Stimulated activated naive CD4-positive, alpha-beta T cell treated with Interleukin-2 at 50 U/mL for 16 hours (primary cell): ENCODE data around the gene VTN.

Source experiments
- DNase-seq: peaks from one replicate; lab custom pipeline; 2025; lab: John Stamatoyannopoulos, UW

Gene VTN

GRCh38 chr17:28395426-28395825 is 25.3 kb upstream of the VTN start:
- DNase-seq: no peak

GRCh38 chr17:28394337-28395116 is 24.4 kb upstream of the VTN start:
- DNase-seq: no peak

DNA sequence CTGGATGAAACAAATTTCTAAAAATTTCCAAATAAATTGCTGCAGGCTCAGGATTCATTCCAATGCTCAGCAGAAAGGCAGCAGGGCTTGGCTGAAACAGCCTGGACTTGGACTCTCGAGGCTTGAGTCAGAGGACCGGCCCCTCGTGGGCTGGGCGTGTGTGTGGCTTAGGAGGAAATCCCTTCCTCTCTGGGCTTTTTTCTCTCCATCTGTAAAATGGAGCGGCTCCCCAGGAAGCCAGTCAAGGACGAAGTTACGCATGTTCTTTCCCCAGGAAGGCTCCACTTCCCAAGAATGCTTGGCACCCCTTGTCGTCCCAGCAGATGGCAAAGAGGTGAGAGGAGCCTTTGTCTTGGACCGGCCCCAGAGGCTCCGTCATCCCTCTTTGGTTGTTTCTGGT is 22.4 kb upstream of the VTN start:
- DNase-seq: no peak

- DNase-seq: no peak
These were observed 21.3 kb upstream of the VTN start for GRCh38 chr17:28391401-28391800.

GRCh38 chr17:28390984-28391383 is 20.9 kb upstream of the VTN start:
- DNase-seq: no peak

DNA sequence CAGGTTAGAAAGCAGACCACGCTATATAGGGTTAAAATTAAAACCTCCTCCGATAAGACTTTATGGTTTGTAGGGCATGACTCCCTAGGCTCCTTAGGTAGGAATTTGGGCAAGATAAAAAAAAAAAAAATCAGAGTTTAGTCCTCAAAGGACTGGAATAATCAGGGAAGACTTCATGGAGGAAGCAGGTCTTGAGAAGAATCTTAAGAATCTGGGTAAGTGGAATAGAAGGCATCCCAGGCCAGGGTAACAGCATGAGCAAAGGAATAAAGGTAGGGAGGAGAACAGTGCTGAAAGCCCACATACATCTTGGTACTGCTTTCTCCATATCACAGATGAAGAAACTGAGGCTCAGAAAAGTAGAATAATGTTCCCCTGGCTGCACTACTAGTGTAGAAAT is 20.5 kb upstream of the VTN start:
- no peak for DNase-seq

- DNase-seq: no peak
These were observed 20.0 kb upstream of the VTN start for GRCh38 chr17:28390141-28390540.

DNA sequence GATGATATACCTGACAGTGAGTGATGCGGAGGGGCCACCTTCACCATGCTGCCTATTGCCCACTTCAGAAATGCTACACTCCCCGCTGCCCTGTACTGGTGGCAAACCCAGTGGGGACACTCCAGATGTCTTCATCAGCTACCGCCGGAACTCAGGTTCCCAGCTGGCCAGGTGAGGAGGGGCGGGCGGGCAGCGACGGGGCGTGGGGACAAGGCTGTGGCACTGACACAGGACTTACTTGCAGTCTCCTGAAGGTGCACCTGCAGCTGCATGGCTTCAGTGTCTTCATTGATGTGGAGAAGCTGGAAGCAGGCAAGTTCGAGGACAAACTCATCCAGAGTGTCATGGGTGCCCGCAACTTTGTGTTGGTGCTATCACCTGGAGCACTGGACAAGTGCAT is 18.0 kb upstream of the VTN start:
- DNase-seq: no peak

DNA sequence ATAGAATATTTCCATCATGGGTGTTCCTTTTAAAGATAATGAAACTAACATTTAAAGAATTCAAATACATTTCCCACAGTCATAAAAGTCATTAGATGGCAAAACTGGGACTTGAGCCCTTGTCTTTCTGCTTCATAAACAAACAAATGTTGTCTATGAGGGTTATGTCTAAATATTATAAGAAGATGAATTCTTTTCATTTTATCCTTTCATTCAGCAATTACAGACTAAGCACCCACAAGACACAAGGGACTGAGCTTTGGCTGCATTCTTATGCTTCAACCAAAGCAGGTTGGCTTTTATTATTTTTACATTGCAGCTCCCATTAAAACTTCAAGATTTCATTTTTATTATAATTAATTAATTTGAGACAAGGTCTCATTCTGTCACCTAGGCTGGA is 16.3 kb upstream of the VTN start:
- DNase-seq: no peak

GRCh38 chr17:28385406-28385805 is 15.3 kb upstream of the VTN start:
- DNase-seq: no peak

- no peak for DNase-seq
These were observed 14.9 kb upstream of the VTN start for GRCh38 chr17:28385037-28385400.

- peak; percentile 60 for DNase-seq
These were observed 14.4 kb upstream of the VTN start for GRCh38 chr17:28384281-28385036.

DNA sequence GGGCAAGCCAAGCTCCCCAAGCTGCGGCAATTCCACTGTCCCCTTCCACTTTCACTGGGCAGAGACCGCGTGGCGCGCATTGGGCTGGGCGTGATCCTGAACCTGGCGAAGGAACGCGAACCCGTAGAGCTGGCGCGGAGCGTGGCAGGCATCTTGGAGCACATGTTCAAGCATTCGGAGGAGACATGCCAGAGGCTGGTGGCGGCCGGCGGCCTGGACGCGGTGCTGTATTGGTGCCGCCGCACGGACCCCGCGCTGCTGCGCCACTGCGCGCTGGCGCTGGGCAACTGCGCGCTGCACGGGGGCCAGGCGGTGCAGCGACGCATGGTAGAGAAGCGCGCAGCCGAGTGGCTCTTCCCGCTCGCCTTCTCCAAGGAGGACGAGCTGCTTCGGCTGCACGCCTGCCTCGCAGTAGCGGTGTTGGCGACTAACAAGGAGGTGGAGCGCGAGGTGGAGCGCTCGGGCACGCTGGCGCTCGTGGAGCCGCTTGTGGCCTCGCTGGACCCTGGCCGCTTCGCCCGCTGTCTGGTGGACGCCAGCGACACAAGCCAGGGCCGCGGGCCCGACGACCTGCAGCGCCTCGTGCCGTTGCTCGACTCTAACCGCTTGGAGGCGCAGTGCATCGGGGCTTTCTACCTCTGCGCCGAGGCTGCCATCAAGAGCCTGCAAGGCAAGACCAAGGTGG is 11.2 kb upstream of the VTN start:
- DNase-seq: no peak

DNA sequence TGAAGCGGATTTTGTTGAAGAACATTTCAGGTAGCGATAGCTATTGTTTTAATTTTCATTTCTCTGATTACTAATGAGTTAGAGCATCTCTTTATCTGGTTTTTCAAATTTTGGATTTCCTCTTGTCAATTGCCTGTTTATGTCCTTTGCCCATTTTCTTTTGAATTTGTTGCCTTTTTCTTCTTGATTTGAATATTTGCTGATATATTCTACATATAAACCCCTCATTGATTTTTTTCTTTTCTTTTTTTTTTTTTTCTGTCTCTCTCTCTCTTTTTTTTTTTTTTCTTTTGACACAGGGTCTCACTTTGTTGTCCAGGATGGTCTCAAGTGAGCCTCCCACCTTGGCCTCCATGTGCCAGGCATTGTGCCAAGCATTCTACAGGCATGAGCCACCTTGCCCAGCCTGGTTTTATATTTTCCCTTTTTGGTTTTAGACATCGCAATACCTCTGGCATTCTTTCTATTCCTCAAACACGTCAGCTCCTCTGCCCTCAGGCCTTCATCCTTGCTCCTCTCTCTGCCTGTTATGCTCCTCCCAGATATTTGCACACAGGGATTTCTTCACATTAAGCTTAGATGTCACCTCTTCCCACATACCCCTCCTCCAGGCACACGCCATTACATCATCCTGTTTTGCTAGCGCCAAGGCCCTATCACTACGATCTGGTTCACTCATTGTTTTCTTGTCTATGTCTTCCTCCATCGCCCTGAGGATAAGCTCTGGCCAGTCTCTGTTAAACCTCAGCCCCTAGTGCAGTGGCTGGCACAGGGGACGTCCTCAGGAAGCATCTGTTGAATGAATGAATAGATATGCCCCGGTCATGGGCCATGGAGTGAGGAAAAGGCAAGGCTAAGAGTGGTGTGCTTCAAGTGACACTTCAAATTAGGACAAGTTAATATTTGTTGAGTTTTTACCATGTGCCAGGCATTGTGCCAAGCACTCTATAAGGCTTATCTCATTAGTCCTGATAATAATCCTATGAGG is 10.0 kb upstream of the VTN start:
- no peak for DNase-seq

DNA sequence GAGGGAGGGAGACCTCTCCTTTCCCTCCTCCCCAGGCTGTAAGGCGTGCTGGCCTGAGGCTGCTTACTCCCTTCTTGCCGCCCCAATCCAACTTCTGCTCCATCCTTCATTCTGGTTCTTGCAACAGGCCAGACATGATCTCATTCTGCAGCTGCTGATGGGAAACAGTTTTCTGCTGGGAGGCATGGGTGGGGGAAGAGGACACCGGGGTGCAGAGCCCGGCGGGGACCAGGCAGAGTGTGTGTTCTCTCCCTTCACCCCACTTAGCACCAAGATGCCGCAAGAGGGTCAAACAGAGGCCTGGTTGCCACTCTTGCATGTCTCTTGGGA is 2.8 kb upstream of the VTN start:
- DNase-seq: no peak

DNA sequence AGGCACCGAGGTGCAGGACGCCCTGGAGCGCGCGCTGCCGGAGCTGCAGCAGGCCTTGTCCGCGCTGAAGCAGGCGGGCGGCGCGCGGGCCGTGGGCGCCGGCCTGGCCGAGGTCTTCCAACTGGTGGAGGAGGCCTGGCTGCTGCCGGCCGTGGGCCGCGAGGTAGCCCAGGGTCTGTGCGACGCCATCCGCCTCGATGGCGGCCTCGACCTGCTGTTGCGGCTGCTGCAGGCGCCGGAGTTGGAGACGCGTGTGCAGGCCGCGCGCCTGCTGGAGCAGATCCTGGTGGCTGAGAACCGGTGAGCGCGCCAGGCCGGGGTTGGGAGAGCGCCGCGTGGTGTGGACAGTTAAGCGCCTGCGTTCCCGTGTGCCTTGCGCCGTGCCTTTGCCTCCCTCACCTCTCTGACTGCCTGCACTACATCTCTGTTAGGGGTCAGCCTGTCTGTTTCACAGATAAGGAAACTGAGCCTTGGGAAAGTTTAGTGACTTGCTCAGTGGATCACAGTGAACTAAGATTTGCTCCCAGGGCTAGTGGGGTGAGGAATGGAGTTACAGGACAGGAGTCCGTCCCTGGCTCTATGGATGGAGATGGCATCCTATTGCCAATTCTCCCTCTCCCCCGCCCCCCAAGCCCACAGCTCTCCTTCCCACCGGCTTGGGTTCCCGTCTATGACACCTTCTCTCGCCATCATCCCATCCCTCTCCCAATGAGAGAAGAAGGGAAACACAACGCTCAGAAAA is 2.3 kb upstream of the VTN start:
- DNase-seq: no peak

- peak; percentile 85 for DNase-seq
These were observed 1.4 kb upstream of the VTN start, which contains the start of gene SARM1 for GRCh38 chr17:28371245-28372202. TSS of gene SARM1 (plus strand) at chr17:28371694. CDS start at chr17:28372033, 339 bp downstream.

GRCh38 chr17:28370744-28371103 is 617 bp upstream of the VTN start:
- DNase-seq: no peak

DNA sequence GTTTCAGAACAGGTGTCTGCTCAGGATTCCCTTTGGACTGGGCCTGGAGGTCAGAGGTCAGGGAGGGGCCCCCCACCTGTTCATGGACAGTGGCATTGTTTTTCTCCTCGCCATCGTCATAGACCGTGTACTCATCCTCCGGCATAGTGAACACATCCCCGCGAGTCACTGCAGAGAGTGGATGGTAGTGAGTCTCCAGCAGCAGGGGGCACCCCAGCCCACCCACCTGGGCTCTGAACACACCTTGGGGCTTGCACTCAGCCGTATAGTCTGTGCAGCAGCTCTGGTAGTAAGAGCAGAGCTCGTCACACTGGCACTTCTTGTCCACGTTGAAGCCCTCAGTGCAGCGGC is 448 bp downstream of the VTN start:
- DNase-seq: no peak
